ENCODE results near the gene RNF144B. TPM values are rescaled to one million over a fixed set of nuclear protein-coding genes. Genes with fewer than 3 reads are reported as not detected.
A peak's percentile ranks its signal among the peaks of the same experiment; 100 is the strongest.

Gene RNF144B
- total and polyA plus RNA-seq, 2 of the 8 experiments (the other 6 are each of a cell fraction or from before 2014, with no cell fraction given): 1.8 to 11.2 TPM

DNA sequence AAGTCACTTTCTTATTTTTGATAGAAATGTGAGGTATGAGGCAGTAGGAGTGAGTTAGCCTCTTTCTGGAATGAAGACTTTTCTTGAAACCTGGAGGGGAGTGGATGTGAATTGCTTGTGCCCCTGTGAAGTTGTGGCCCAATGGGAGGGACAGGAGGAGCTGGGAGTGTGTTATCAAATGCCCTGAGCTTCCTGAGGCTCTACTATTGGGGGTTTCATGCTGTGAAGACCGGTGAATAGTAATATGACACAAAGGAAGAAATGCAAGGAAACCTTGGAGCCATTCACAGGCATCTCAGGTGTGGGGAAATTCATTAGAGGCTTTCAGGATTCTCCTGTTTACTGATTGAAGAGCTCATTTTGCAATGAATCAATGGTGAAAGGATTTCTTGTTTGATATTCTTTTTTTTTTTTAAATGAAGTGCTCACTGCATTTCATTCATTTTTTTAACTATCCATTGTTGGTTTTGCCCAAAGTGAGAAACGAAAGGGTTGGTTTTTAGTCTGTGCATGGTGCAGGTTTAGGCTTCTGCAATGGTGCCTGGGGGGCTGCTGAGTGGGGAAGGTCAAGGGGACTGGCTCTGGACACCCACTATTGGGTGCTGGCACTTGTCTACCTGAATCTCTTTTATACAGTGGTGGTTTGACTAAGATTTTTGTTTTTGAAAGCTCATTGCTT, 8.2 kb downstream of the RNF144B start:
- FAIRE-seq (peak; percentile 93), DNase-seq (ENCODE audit: low read depth in 1 of 2, low spot score in 2 of 2) (peak; percentile 53 to 54)
- peaks cover 0 to 30% of the 10 kb centered on the region in 2 experiments; a peak in 3 of 4 replicates for H3K79me2 ChIP-seq (ENCODE audit: control insufficient read depth in 1 of 2, insufficient read depth in 2 of 2, low read length in 2 of 2)
- H4K5ac ChIP-seq (ENCODE audit: insufficient read length, low read depth, low read length): peak overlapping the region; percentile 55
- H4K8ac ChIP-seq (ENCODE audit: extremely low read depth, insufficient read depth, low read length): no peak overlapping the region
- peak overlapping the region in 1 of 4 experiments; percentile 23; a peak in 1 of 8 replicates for H3K4me3 ChIP-seq (ENCODE audit: extremely low read depth in 1 of 4, insufficient read depth in 2 of 4, low read depth in 3 of 4, low read length in 4 of 4)
- no peaks in the 10 kb centered on the region for H3K9me3 ChIP-seq (ENCODE audit: insufficient read depth in 2 of 2, low read depth in 1 of 2, low read length in 1 of 2)
- no peaks in the 10 kb centered on the region for H3K79me1 ChIP-seq (ENCODE audit: low read depth, low read length)
- WGBS, 2 experiments (ENCODE audit: extremely low coverage in 1 of 2, insufficient coverage in 1 of 2, insufficient read length in 1 of 2, insufficient replicate concordance in 2 of 2, low coverage in 1 of 2, low lambda C conversion rate in 2 of 2, missing lambda C conversion rate in 1 of 2): 6% methylated on average over 2 of the region's 2 CpGs; no CpG with 5 or more reads in 1 of the 2 experiments
- H3K14ac ChIP-seq (ENCODE audit: insufficient read length): no peak overlapping the region
- no peak overlapping the region for H2AFZ ChIP-seq (ENCODE audit: low read length)
- no peaks in the 10 kb centered on the region for H4K20me1 ChIP-seq (replicated peaks in 1 of 2; ENCODE audit: control insufficient read depth in 1 of 2, insufficient read depth in 2 of 2, low read length in 2 of 2)
- no peak overlapping the region for H2BK15ac ChIP-seq (ENCODE audit: low read length)
- no peak overlapping the region for H4K91ac ChIP-seq (replicated peaks; ENCODE audit: insufficient read length, low read length)
- no peak overlapping the region; the same call in 1 of the 2 replicates for H3K27ac ChIP-seq (ENCODE audit: low read depth, low read length)
- H3K23ac ChIP-seq (ENCODE audit: insufficient read length): no peak overlapping the region
- no peaks in the 10 kb centered on the region for H3K23me2 ChIP-seq (ENCODE audit: low read depth, low read length)
- no peaks in the 10 kb centered on the region; a peak in 1 of 8 replicates for H3K36me3 ChIP-seq (ENCODE audit: control insufficient read depth in 2 of 4, insufficient read depth in 4 of 4, low read length in 3 of 4)
- peak overlapping the region; percentile 96 for H3K18ac ChIP-seq (ENCODE audit: extremely low read depth, low read length)
- peak overlapping the region; percentile 66 for H3K4ac ChIP-seq (replicated peaks; ENCODE audit: insufficient read length, low read depth, low read length)
- H3K56ac ChIP-seq (replicated peaks; ENCODE audit: insufficient read length, low read depth, low read length): no peak overlapping the region
- no peak overlapping the region for H2AK5ac ChIP-seq (ENCODE audit: low read depth, low read length)
- no peak overlapping the region for H2BK120ac ChIP-seq (replicated peaks; ENCODE audit: low read depth, low read length)
- H2BK5ac ChIP-seq (ENCODE audit: low read depth, low read length): peak overlapping the region; percentile 89
- peak overlapping the region; percentile 52 to 53 for H3K4me2 ChIP-seq (ENCODE audit: insufficient read depth in 1 of 2, low read depth in 2 of 2, low read length in 2 of 2)
- H3K27me3 ChIP-seq (replicated peaks in 1 of 4; ENCODE audit: control insufficient read depth in 3 of 4, extremely low read depth in 1 of 4, insufficient read depth in 3 of 4, low read length in 3 of 4): no peaks in the 10 kb centered on the region
- CTCF ChIA-PET (ENCODE audit: partially characterized antibody): interaction anchor here (0.6 to 3.1 kb wide), 4 partner anchors 8 to 385 kb away, joined by 3 to 13 read pairs (median 4); partner anchors contain the start of gene RNF144B
- no peak overlapping the region; the same call in 1 of the 2 replicates for H2BK20ac ChIP-seq (ENCODE audit: low read length)
- H3K4me1 ChIP-seq (replicated peaks in 1 of 4; ENCODE audit: control insufficient read depth in 3 of 4, insufficient read depth in 4 of 4, low read length in 3 of 4): peaks cover 1 to 17% (median 10%) of the 10 kb centered on the region in 4 experiments
- H3K9ac ChIP-seq (replicated peaks in 1 of 4; ENCODE audit: extremely low read depth in 1 of 4, low read depth in 3 of 4, low read length in 3 of 4): no peak overlapping the region
- H2BK12ac ChIP-seq (ENCODE audit: low read depth, low read length): no peak overlapping the region
- POLR2A ChIA-PET (ENCODE audit: partially characterized antibody): interaction anchor here (0.6 to 1.2 kb wide), 3 partner anchors 8 to 54 kb away, joined by 3 to 5 read pairs (median 5); partner anchors contain the start of gene RNF144B
- no peak for TF ChIP-seq CHD2 (IDR thresholded peaks at IDR 0.05; ENCODE audit: low read length)
- no peak for TF ChIP-seq KDM4A (IDR thresholded peaks at IDR 0.05; ENCODE audit: low read depth, low read length, severe bottlenecking)
- peak; percentile 41; the same call in 1 of the 2 replicates for TF ChIP-seq SP1 (IDR thresholded peaks at IDR 0.05; ENCODE audit: low read depth, low read length)
- TF ChIP-seq TEAD4 (IDR thresholded peaks at IDR 0.05; ENCODE audit: low read depth, low read length): 0 out of 2 replicates have a peak, but pooled peaks have one; percentile 23
- TF ChIP-seq SP4 (IDR thresholded peaks at IDR 0.05; ENCODE audit: low read length): no peak
- TF ChIP-seq NANOG (IDR thresholded peaks at IDR 0.05; ENCODE audit: insufficient read depth, low read depth, low read length, poor library complexity, severe bottlenecking): peak; percentile 66
- no peak for TF ChIP-seq MAFK (IDR thresholded peaks at IDR 0.05; ENCODE audit: low read depth, low read length)

Measured in H1 (cell line).